ENCODE results near the gene YTHDF1. TPM values are rescaled to one million over a fixed set of nuclear protein-coding genes. Genes with fewer than 3 reads are reported as not detected.

The YTHDF1 gene
- total RNA-seq, 2 experiments from 2014 or later = 32.8 to 32.9 TPM

GRCh38 chr20:63198606-63199005, 17.3 kb downstream of the YTHDF1 start:
- intact Hi-C loops (cut with micrococcal nuclease) = no loop called here
- no peak for DNase-seq
- H3K27ac Mint-ChIP-seq = no peak overlapping the region
- H3K4me1 Mint-ChIP-seq (ENCODE audit: low read depth) = peaks cover 33% of the 10 kb centered on the region
- H3K27me3 Mint-ChIP-seq = no peaks in the 10 kb centered on the region
- H3K36me3 Mint-ChIP-seq = peaks cover 38% of the 10 kb centered on the region
- H3K4me3 Mint-ChIP-seq = no peak overlapping the region
- H3K9me3 Mint-ChIP-seq = no peaks in the 10 kb centered on the region
- POLR2A ChIA-PET = interaction anchor here (0.6 kb wide), 1 partner anchor 14 kb away, joined by 3 read pairs; no protein-coding TSS in a partner anchor
- CTCF ChIA-PET = interaction anchor here (4.7 kb wide), 1 partner anchor 25 kb away, joined by 27 read pairs; no protein-coding TSS in a partner anchor

GRCh38 chr20:63196768-63197470, 19.0 kb downstream of the YTHDF1 start:
- intact Hi-C loops (cut with micrococcal nuclease) = no loop called here
- H3K36me3 Mint-ChIP-seq = peaks cover 31% of the 10 kb centered on the region
- H3K27me3 Mint-ChIP-seq = no peaks in the 10 kb centered on the region
- ChIA-PET CTCF (interaction anchor here (4.7 kb wide), 1 partner anchor 27 kb away, joined by 27 read pairs; no protein-coding TSS in a partner anchor), POLR2A (no interaction called here)
- no peak overlapping the region for H3K4me3 Mint-ChIP-seq
- peaks cover 30% of the 10 kb centered on the region for H3K4me1 Mint-ChIP-seq (ENCODE audit: low read depth)
- H3K27ac Mint-ChIP-seq = no peak overlapping the region
- no peak for DNase-seq
- H3K9me3 Mint-ChIP-seq = no peaks in the 10 kb centered on the region

- no peak overlapping the region for H3K4me3 Mint-ChIP-seq
- H3K36me3 Mint-ChIP-seq = peaks cover 24% of the 10 kb centered on the region
- peaks cover 25% of the 10 kb centered on the region for H3K4me1 Mint-ChIP-seq (ENCODE audit: low read depth)
- POLR2A ChIA-PET = no interaction called here
- CTCF ChIA-PET = no interaction called here
- intact Hi-C loops (cut with micrococcal nuclease) = no loop called here
- no peaks in the 10 kb centered on the region for H3K9me3 Mint-ChIP-seq
- H3K27me3 Mint-ChIP-seq = no peaks in the 10 kb centered on the region
- H3K27ac Mint-ChIP-seq = no peak overlapping the region
- no peak for DNase-seq
Measured at GRCh38 chr20:63194797-63195173, 21.1 kb downstream of the YTHDF1 start.

GRCh38 chr20:63194007-63194796, 21.7 kb downstream of the YTHDF1 start:
- peaks cover 20% of the 10 kb centered on the region for H3K4me1 Mint-ChIP-seq (ENCODE audit: low read depth)
- no peak overlapping the region for H3K27ac Mint-ChIP-seq
- intact Hi-C loops (cut with micrococcal nuclease) = no loop called here
- no peak for DNase-seq
- no peaks in the 10 kb centered on the region for H3K27me3 Mint-ChIP-seq
- peaks cover 21% of the 10 kb centered on the region for H3K36me3 Mint-ChIP-seq
- no peak overlapping the region for H3K4me3 Mint-ChIP-seq
- ChIA-PET CTCF (interaction anchor here (1.2 to 1.5 kb wide), 2 partner anchors 11 to 29 kb away, joined by 3 to 6 read pairs; no protein-coding TSS in a partner anchor), POLR2A (no interaction called here)
- H3K9me3 Mint-ChIP-seq = no peaks in the 10 kb centered on the region

- intact Hi-C loops (cut with micrococcal nuclease) = no loop called here
- DNase-seq = no peak
- Mint-ChIP-seq H3K36me3 (peaks cover 20% of the 10 kb centered on the region), H3K27me3 (no peaks in the 10 kb centered on the region), H3K9me3 (no peaks in the 10 kb centered on the region), H3K4me1 (ENCODE audit: low read depth) (peaks cover 15% of the 10 kb centered on the region), H3K27ac (no peak overlapping the region), H3K4me3 (no peak overlapping the region)
- ChIA-PET CTCF (interaction anchor here (1.5 kb wide), 1 partner anchor 9 kb away, joined by 6 read pairs; no protein-coding TSS in a partner anchor), POLR2A (no interaction called here)
Measured at GRCh38 chr20:63192721-63193120, 23.2 kb downstream of the YTHDF1 start.

- DNase-seq = no peak
- Mint-ChIP-seq H3K36me3 (peaks cover 11% of the 10 kb centered on the region), H3K27ac (no peak overlapping the region), H3K9me3 (no peaks in the 10 kb centered on the region), H3K27me3 (no peaks in the 10 kb centered on the region), H3K4me1 (ENCODE audit: low read depth) (peaks cover 2% of the 10 kb centered on the region), H3K4me3 (no peak overlapping the region)
- POLR2A ChIA-PET = no interaction called here
- intact Hi-C loops (cut with micrococcal nuclease) = no loop called here
- CTCF ChIA-PET = no interaction called here
Measured at GRCh38 chr20:63191400-63191799, 24.5 kb downstream of the YTHDF1 start.

GRCh38 chr20:63190828-63191227, 25.1 kb downstream of the YTHDF1 start:
- no peaks in the 10 kb centered on the region for H3K9me3 Mint-ChIP-seq
- H3K27me3 Mint-ChIP-seq = no peaks in the 10 kb centered on the region
- no peak overlapping the region for H3K27ac Mint-ChIP-seq
- peaks cover 9% of the 10 kb centered on the region for H3K36me3 Mint-ChIP-seq
- no peaks in the 10 kb centered on the region for H3K4me1 Mint-ChIP-seq (ENCODE audit: low read depth)
- intact Hi-C loops (cut with micrococcal nuclease) = no loop called here
- CTCF ChIA-PET = no interaction called here
- POLR2A ChIA-PET = no interaction called here
- no peak for DNase-seq
- no peak overlapping the region for H3K4me3 Mint-ChIP-seq

- peaks cover 4% of the 10 kb centered on the region for H3K36me3 Mint-ChIP-seq
- H3K9me3 Mint-ChIP-seq = no peaks in the 10 kb centered on the region
- ChIA-PET POLR2A (no interaction called here), CTCF (no interaction called here)
- no peak overlapping the region for H3K4me3 Mint-ChIP-seq
- no peaks in the 10 kb centered on the region for H3K27me3 Mint-ChIP-seq
- intact Hi-C loops (cut with micrococcal nuclease) = no loop called here
- H3K4me1 Mint-ChIP-seq (ENCODE audit: low read depth) = no peaks in the 10 kb centered on the region
- no peak for DNase-seq
- no peak overlapping the region for H3K27ac Mint-ChIP-seq
Measured at GRCh38 chr20:63189846-63190559, 25.9 kb downstream of the YTHDF1 start.

- Mint-ChIP-seq H3K27ac (no peak overlapping the region), H3K4me1 (ENCODE audit: low read depth) (no peaks in the 10 kb centered on the region), H3K36me3 (no peaks in the 10 kb centered on the region), H3K27me3 (no peaks in the 10 kb centered on the region), H3K9me3 (no peaks in the 10 kb centered on the region), H3K4me3 (no peak overlapping the region)
- intact Hi-C loops (cut with micrococcal nuclease) = no loop called here
- ChIA-PET CTCF (no interaction called here), POLR2A (no interaction called here)
- DNase-seq = no peak
Measured at GRCh38 chr20:63189322-63189642, 26.6 kb downstream of the YTHDF1 start.

- H3K9me3 Mint-ChIP-seq = no peaks in the 10 kb centered on the region
- POLR2A ChIA-PET = no interaction called here
- no peak overlapping the region for H3K4me3 Mint-ChIP-seq
- no peak for DNase-seq
- intact Hi-C loops (cut with micrococcal nuclease) = no loop called here
- H3K27ac Mint-ChIP-seq = no peak overlapping the region
- CTCF ChIA-PET = no interaction called here
- H3K4me1 Mint-ChIP-seq (ENCODE audit: low read depth) = no peaks in the 10 kb centered on the region
- no peaks in the 10 kb centered on the region for H3K36me3 Mint-ChIP-seq
- H3K27me3 Mint-ChIP-seq = no peaks in the 10 kb centered on the region
Measured at GRCh38 chr20:63188641-63189321, 27.1 kb downstream of the YTHDF1 start.

GRCh38 chr20:63188159-63188442, 27.8 kb downstream of the YTHDF1 start:
- intact Hi-C loops (cut with micrococcal nuclease) = no loop called here

More at GRCh38 chr20:63188159-63188442, 27.8 kb downstream of the YTHDF1 start:
- Mint-ChIP-seq H3K27ac (no peak overlapping the region), H3K9me3 (no peaks in the 10 kb centered on the region), H3K36me3 (no peaks in the 10 kb centered on the region), H3K27me3 (peaks cover 2% of the 10 kb centered on the region), H3K4me3 (no peak overlapping the region), H3K4me1 (ENCODE audit: low read depth) (no peaks in the 10 kb centered on the region)
- DNase-seq = no peak
- ChIA-PET CTCF (no interaction called here), POLR2A (no interaction called here)

All from activated CD4-positive, alpha-beta memory T cell treated with anti-CD3 and anti-CD28 coated beads for 36 hours (primary cell).